GM23338 (cell line): ENCODE measurements around the gene EEPD1. TPM values are rescaled to one million over a fixed set of nuclear protein-coding genes. Genes with fewer than 3 reads are reported as not detected.

Experiments used
- ATAC-seq: fragments of 200-7000 bp; cut with Tn5 transposase; 3 replicates; pipeline ENCODE4 v1.9.1; 2020
- DNase-seq: peaks from one replicate; pipeline ENCODE4 v3.0.0-alpha.2; 2015; ENCODE audit warnings: low spot score
- H2AFZ ChIP-seq: fragments of 200-600 bp; sonication (generic); 2 replicates; pipeline ENCODE4 v1.8.0; 2016; ENCODE audit warnings: antibody characterized with exemption, mild to moderate bottlenecking, moderate library complexity
- H3F3A ChIP-seq: fragments of 200-600 bp; sonication (generic); replicated peaks from 2 replicates; pipeline ENCODE4 v1.8.0; 2017; ENCODE audit warnings: antibody characterized with exemption, mixed run types, low read depth
- H3K27ac ChIP-seq: fragments of 200-600 bp; sonication (generic); 2 replicates; pipeline ENCODE4 v1.6.1; 2016; ENCODE audit warnings: low read depth
- H3K27me3 ChIP-seq: fragments of 200-600 bp; sonication (generic); 2 replicates; pipeline ENCODE4 v1.8.0; 2016; ENCODE audit warnings: mild to moderate bottlenecking, mixed run types, moderate library complexity; ENCODE audit not compliant: insufficient read depth
- H3K36me3 ChIP-seq: fragments of 200-600 bp; sonication (generic); 2 replicates; pipeline ENCODE4 v1.8.0; 2016; ENCODE audit warnings: mild to moderate bottlenecking; ENCODE audit not compliant: insufficient read depth
- H3K4me1 ChIP-seq: fragments of 200-600 bp; sonication (generic); 2 replicates; pipeline ENCODE4 v1.8.0; 2016; ENCODE audit warnings: mild to moderate bottlenecking, moderate library complexity; ENCODE audit not compliant: insufficient read depth
- H3K4me2 ChIP-seq: fragments of 200-600 bp; sonication (generic); 2 replicates; pipeline ENCODE4 v1.7.1; 2017; ENCODE audit warnings: mixed run types
- H3K4me3 ChIP-seq: fragments of 200-600 bp; sonication (generic); 2 replicates; pipeline ENCODE4 v1.6.1; 2016; ENCODE audit warnings: mixed run types
- H3K79me2 ChIP-seq: fragments of 200-600 bp; sonication (generic); replicated peaks from 2 replicates; pipeline ENCODE4 v1.8.0; 2017; ENCODE audit warnings: mild to moderate bottlenecking; ENCODE audit not compliant: insufficient read depth
- H3K9me2 ChIP-seq: fragments of 200-600 bp; sonication (generic); 2 replicates; pipeline ENCODE4 v1.8.0; 2017; ENCODE audit not compliant: insufficient read depth
- H4K20me1 ChIP-seq: fragments of 200-600 bp; sonication (generic); replicated peaks from 2 replicates; pipeline ENCODE4 v1.8.0; 2017; ENCODE audit warnings: mild to moderate bottlenecking; ENCODE audit not compliant: insufficient read depth
- H3K27ac Mint-ChIP-seq: 2 replicates; pipeline ENCODE4 v1.8.0; 2020; ENCODE audit warnings: inconsistent platforms, mild to moderate bottlenecking, moderate library complexity, mixed read lengths
- H3K27me3 Mint-ChIP-seq: 3 replicates; pipeline ENCODE4 v1.8.0; 2022; ENCODE audit warnings: low read depth, mild to moderate bottlenecking, moderate library complexity, mixed read lengths, inconsistent platforms; ENCODE audit not compliant: insufficient read depth, poor library complexity
- H3K36me3 Mint-ChIP-seq: 3 replicates; pipeline ENCODE4 v1.8.0; 2021; ENCODE audit warnings: low read depth, mild to moderate bottlenecking, inconsistent platforms, moderate library complexity, mixed read lengths
- H3K4me1 Mint-ChIP-seq: 3 replicates; pipeline ENCODE4 v1.8.0; 2020; ENCODE audit warnings: mild to moderate bottlenecking, inconsistent platforms, mixed read lengths
- H3K4me3 Mint-ChIP-seq: 3 replicates; pipeline ENCODE4 v1.8.0; 2021; ENCODE audit warnings: moderate library complexity, mild to moderate bottlenecking, inconsistent platforms, mixed read lengths
- H3K9me3 Mint-ChIP-seq: 3 replicates; pipeline ENCODE4 v1.8.0; 2020; ENCODE audit warnings: moderate library complexity, mild to moderate bottlenecking, inconsistent platforms, mixed read lengths
- CREB1 ChIP-seq: fragments of 250-450 bp; sonication (Bioruptor Pico); IDR thresholded peaks from 2 replicates; pipeline ENCODE4 v1.5.0; 2020; ENCODE audit warnings: low read depth, mild to moderate bottlenecking, moderate library complexity
- CTCF ChIP-seq, 2 experiments: fragments of 200-600 bp in 1 of 2; sonication (generic) in 1 of 2; conservative IDR thresholded peaks; 2 replicates each; pipeline versions ENCODE4 v1.5.1 to v1.6.1; 2016 to 2017; ENCODE audit warnings: antibody characterized with exemption in 2 of 2, low read depth in 2 of 2, mild to moderate bottlenecking in 2 of 2, moderate library complexity in 1 of 2
- ETS1 ChIP-seq: IDR thresholded peaks from 2 replicates; pipeline ENCODE4 v1.6.1; 2016; ENCODE audit warnings: antibody characterized with exemption
- EZH2 ChIP-seq: fragments of 200-600 bp; sonication (generic); IDR thresholded peaks from one replicate; pipeline ENCODE4 v1.8.0; 2017; ENCODE audit warnings: antibody characterized with exemption, mild to moderate bottlenecking, low read depth; ENCODE audit not compliant: unreplicated experiment
- EZH2phosphoT487 ChIP-seq: fragments of 200-600 bp; sonication (generic); IDR thresholded peaks from one replicate; pipeline ENCODE4 v1.8.1; 2018; ENCODE audit warnings: antibody characterized with exemption; ENCODE audit not compliant: unreplicated experiment
- JUNB ChIP-seq: IDR thresholded peaks from one replicate; pipeline ENCODE4 v1.6.1; 2016; ENCODE audit warnings: antibody characterized with exemption; ENCODE audit not compliant: unreplicated experiment
- NANOG ChIP-seq: IDR thresholded peaks from 2 replicates; pipeline ENCODE4 v1.6.1; 2016; ENCODE audit warnings: antibody characterized with exemption, borderline replicate concordance
- POLR2AphosphoS5 ChIP-seq: IDR thresholded peaks from 2 replicates; pipeline ENCODE4 v1.6.1; 2016; ENCODE audit warnings: antibody characterized with exemption, low read depth
- REST ChIP-seq: IDR thresholded peaks from one replicate; pipeline ENCODE4 v1.6.1; 2018; ENCODE audit warnings: antibody characterized with exemption; ENCODE audit not compliant: unreplicated experiment
- STAT1 ChIP-seq: IDR thresholded peaks from one replicate; pipeline ENCODE4 v1.6.1; 2016; ENCODE audit warnings: antibody characterized with exemption; ENCODE audit not compliant: unreplicated experiment
- ZNF114 ChIP-seq: fragments of 250-450 bp; sonication (Bioruptor Pico); IDR thresholded peaks from 2 replicates; pipeline ENCODE4 v1.5.0; 2020; ENCODE audit warnings: mild to moderate bottlenecking, moderate library complexity
- ZNF331 ChIP-seq: fragments of 250-450 bp; sonication (Bioruptor Pico); IDR thresholded peaks from 2 replicates; pipeline ENCODE4 v1.5.0; 2020; ENCODE audit warnings: low read depth, mild to moderate bottlenecking, moderate library complexity
- ZNF462 ChIP-seq: fragments of 250-450 bp; sonication (Bioruptor Pico); IDR thresholded peaks from 2 replicates; pipeline ENCODE4 v1.5.0; 2020; ENCODE audit warnings: mild to moderate bottlenecking, moderate library complexity
- polyA plus RNA-seq: library from polyadenylated mRNA; unstranded; fragments of >200 nt; fragmentation: Nextera tagmentation; extraction: Ambion mirVana; gene quantifications from 2 replicates; pipeline ENCODE4 v1.2.1, GENCODE V29; 2016
- total RNA-seq: library from RNA; depleted of rRNA; stranded (reverse); fragments of >200 nt; shearing (Covaris generic); gene quantifications from 2 replicates; pipeline ENCODE4 v1.2.3, GENCODE V29; 2014

EEPD1 gene
- total and polyA plus RNA-seq, 2 experiments from 2014 or later, result 4.1 to 17.1 TPM

GRCh38 chr7:36160313-36160712 is 7.3 kb downstream of the EEPD1 start:
- H3K4me2 ChIP-seq, result no peak overlapping the region
- H3K36me3 ChIP-seq, result no peaks in the 10 kb centered on the region; the same call in 1 of the 2 replicates
- no peak overlapping the region for H3K4me3 Mint-ChIP-seq
- H2AFZ ChIP-seq, result no peak overlapping the region
- DNase-seq (no peak), ATAC-seq (no peak)
- no peak overlapping the region for H3K4me3 ChIP-seq
- H3K4me1 ChIP-seq, result peaks cover 10% of the 10 kb centered on the region
- no peaks in the 10 kb centered on the region for H3F3A ChIP-seq
- H3K27ac ChIP-seq, result no peak overlapping the region
- no peak for TF ChIP-seq ETS1
- no peak for TF ChIP-seq REST
- no peak for TF ChIP-seq CREB1 (CRISPR knock-in tag)
- TF ChIP-seq CTCF (conservative IDR thresholded peaks at IDR 0.05; ENCODE audit: low read depth in 2 of 2), result no peak
- TF ChIP-seq POLR2AphosphoS5, result no peak
- TF ChIP-seq STAT1, result no peak
- no peak for TF ChIP-seq EZH2
- no peak for TF ChIP-seq ZNF331 (CRISPR knock-in tag)
- TF ChIP-seq EZH2phosphoT487, result no peak
- no peak for TF ChIP-seq ZNF114 (CRISPR knock-in tag)
- TF ChIP-seq JUNB, result no peak
- TF ChIP-seq NANOG, result no peak
- TF ChIP-seq ZNF462 (CRISPR knock-in tag), result no peak
- H3K4me1 Mint-ChIP-seq, result peaks cover 29% of the 10 kb centered on the region
- peaks cover 16% of the 10 kb centered on the region for H3K27me3 Mint-ChIP-seq
- H3K79me2 ChIP-seq, result peaks cover 19% of the 10 kb centered on the region
- H3K36me3 Mint-ChIP-seq, result no peaks in the 10 kb centered on the region; the same call in 1 of the 3 replicates
- 0 out of 2 replicates have a peak, but pooled peaks cover 3% of the 10 kb centered on the region for H3K27me3 ChIP-seq
- H3K9me2 ChIP-seq, result no peaks in the 10 kb centered on the region
- no peak overlapping the region for H3K27ac Mint-ChIP-seq
- H3K9me3 Mint-ChIP-seq, result no peaks in the 10 kb centered on the region
- H4K20me1 ChIP-seq, result peaks cover 6% of the 10 kb centered on the region; the same call in 1 of the 2 replicates
